ENCODE results near the gene CNOT6. TPM values are rescaled to one million over a fixed set of nuclear protein-coding genes. Genes with fewer than 3 reads are reported as not detected.
"Not testable (repeated sequence)": the region's sequence is repeated elsewhere in the genome, so short reads cannot be mapped to it uniquely, and the experiment has no call there.

CNOT6 gene
- total and polyA plus RNA-seq, 4 donors, result 6.2 to 17.6 (median 14.2) TPM

DNA sequence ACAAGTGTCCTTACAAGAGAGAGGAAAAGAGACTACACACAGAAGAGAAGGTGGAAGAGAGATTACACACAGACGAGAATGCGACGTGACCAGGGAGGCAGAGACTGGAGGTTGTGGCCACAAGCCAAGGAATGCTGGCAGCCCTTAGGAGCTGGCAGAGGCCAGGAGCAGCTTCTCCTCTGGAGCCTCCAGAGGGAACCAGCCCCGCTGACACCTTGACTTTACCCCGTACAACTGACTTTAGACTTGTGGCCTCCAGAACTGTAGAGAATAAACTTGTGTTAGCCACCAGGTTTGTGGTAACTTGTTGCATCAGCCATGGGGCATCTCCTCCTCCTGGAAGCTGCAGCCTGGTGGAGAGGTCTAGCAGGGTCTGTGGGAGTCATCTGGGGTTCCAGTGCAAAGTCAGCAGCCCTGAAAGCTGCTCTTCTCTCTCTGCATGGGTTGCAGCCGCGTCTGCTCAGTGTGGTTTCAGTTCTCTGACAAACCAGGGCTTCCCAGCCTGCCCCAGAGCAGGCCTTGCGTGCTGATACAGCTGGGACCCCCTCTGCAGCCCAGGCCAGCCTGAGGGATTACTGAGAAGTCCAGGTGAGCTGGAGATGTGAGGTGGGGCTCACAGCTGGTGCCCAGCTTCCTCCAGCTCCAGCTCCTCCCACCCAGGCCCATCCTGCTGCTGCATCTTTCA lies 30.8 kb upstream of the CNOT6 start:
- no peaks in the 10 kb centered on the region for H3K4me1 ChIP-seq (ENCODE audit: control insufficient read depth in 1 of 2, insufficient read depth in 2 of 2, low read length in 2 of 2)
- H3K36me3 ChIP-seq (ENCODE audit: control insufficient read depth in 1 of 2, insufficient read depth in 2 of 2, low read length in 1 of 2), result no peaks in the 10 kb centered on the region
- 66 to 67% methylated on average over 8 of the region's 8 CpGs for WGBS, 2 donors
- H3K27ac ChIP-seq (ENCODE audit: low read depth in 1 of 2, low read length in 2 of 2), result no peak overlapping the region
- peak in 1 of 2 donors; percentile 62 for DNase-seq
- H3K27me3 ChIP-seq (ENCODE audit: control insufficient read depth in 1 of 2, insufficient read depth in 2 of 2, low read length in 1 of 2), result no peaks in the 10 kb centered on the region
- peaks cover 1% of the 10 kb centered on the region for H3K9me3 ChIP-seq (ENCODE audit: control insufficient read depth, low read length)
- intact Hi-C loops (cut with DNase I), result no loop called here
- no peak overlapping the region for H3K4me3 ChIP-seq (ENCODE audit: low read length in 2 of 2)
- ATAC-seq (ENCODE audit: low FRiP score), result no peak

DNA sequence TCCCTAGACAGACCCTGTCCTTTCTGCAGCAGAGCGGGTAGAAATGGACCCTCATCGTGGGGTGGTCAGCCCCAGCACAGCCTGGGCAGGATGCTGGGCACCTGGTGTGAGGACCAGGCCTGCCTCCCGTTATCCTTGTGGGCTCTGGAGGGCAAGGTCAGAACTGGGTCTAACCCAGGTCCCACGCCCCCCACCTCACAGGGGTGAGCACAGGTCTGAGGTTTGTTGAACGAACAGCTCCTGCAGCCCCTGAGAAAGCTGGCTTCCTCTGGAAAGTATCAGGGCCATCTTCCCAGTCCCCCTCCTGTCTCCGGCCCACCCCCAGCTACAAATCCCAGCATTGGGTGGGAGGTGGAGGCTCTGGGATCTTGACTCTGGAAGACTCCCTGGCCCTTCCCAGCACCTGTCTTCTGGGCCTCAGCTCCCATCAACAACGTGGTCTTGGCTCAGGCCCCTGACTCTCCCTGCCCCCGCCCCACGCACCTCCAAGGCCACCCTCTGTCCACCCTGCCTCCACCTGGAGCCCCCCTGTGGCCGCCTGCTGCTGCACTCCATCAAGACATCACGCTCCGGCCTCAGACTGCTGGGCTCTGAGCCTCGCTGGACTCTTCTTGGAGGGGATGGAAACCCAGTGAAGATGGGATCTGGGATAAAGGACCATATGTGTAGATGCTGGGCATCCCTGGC lies 30.1 kb upstream of the CNOT6 start:
- no peak for ATAC-seq (ENCODE audit: low FRiP score)

DNA sequence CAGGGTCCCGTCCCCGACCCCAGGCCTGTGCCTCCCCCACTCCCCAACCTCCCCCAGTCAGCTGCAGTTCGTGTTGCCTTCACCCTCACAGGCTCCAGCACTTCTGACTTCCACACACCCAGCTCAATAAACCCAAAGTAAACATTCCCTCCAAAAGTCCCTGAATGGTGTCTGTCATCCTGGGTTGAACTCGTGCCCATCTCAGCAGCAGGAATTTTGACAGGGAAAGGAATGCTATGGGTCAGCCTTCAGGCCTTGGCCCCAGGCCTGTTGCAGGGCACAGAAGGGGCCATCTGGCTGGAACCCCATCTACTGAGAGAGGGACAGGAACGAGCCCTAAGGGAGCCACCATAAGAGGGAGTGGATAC lies 29.6 kb upstream of the CNOT6 start:
- Histone ChIP-seq H3K27me3 (ENCODE audit: control insufficient read depth in 1 of 2, insufficient read depth in 2 of 2, low read length in 1 of 2) (no peaks in the 10 kb centered on the region), H3K27ac (ENCODE audit: low read depth in 1 of 2, low read length in 2 of 2) (no peak overlapping the region), H3K4me3 (ENCODE audit: low read length in 2 of 2) (no peak overlapping the region), H3K36me3 (ENCODE audit: control insufficient read depth in 1 of 2, insufficient read depth in 2 of 2, low read length in 1 of 2) (no peaks in the 10 kb centered on the region), H3K9me3 (ENCODE audit: control insufficient read depth, low read length) (peaks cover 1% of the 10 kb centered on the region), H3K4me1 (ENCODE audit: control insufficient read depth in 1 of 2, insufficient read depth in 2 of 2, low read length in 2 of 2) (no peaks in the 10 kb centered on the region)
- ATAC-seq (ENCODE audit: low FRiP score) (no peak), DNase-seq (peak in 1 of 2 donors; percentile 21)
- WGBS, 2 donors, result 56 to 65% methylated on average over 5 of the region's 5 CpGs
- intact Hi-C loops (cut with DNase I), result no loop called here

More for the DNA sequence above, 30.1 kb upstream of the CNOT6 start:
- H3K4me3 ChIP-seq (ENCODE audit: low read length in 2 of 2), result no peak overlapping the region
- DNase-seq, result peak in 1 of 2 donors; percentile 61
- no peaks in the 10 kb centered on the region for H3K27me3 ChIP-seq (ENCODE audit: control insufficient read depth in 1 of 2, insufficient read depth in 2 of 2, low read length in 1 of 2)
- 70 to 83% methylated on average over 13 of the region's 13 CpGs for whole genome bisulfite sequencing, 2 donors
- no peak overlapping the region for H3K27ac ChIP-seq (ENCODE audit: low read depth in 1 of 2, low read length in 2 of 2)
- peaks cover 1% of the 10 kb centered on the region for H3K9me3 ChIP-seq (ENCODE audit: control insufficient read depth, low read length)
- no peaks in the 10 kb centered on the region for H3K36me3 ChIP-seq (ENCODE audit: control insufficient read depth in 1 of 2, insufficient read depth in 2 of 2, low read length in 1 of 2)
- H3K4me1 ChIP-seq (ENCODE audit: control insufficient read depth in 1 of 2, insufficient read depth in 2 of 2, low read length in 2 of 2), result no peaks in the 10 kb centered on the region
- intact Hi-C loops (cut with DNase I), result no loop called here

DNA sequence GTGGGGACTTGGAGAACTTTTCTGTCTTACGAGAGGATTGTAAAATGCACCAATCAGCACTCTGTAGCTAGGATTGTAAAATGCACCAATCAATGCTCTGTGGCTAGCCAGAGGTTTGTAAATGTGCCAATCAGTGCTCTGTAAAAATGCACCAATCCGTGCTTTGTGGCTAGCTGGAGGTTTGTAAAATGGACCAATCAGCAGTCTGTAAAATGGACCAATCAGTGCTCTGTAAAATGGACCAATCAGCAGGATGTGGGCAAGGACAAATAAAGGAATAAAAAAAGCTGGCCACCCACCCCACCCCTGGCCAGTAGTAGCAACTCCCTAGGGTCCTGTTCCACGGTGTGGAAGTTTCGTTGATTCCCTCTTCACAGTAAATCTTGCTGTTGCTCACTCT lies 29.1 kb upstream of the CNOT6 start:
- H3K27ac ChIP-seq (ENCODE audit: low read depth in 1 of 2, low read length in 2 of 2); intact Hi-C loops (cut with DNase I): not testable (repeated sequence)

DNA sequence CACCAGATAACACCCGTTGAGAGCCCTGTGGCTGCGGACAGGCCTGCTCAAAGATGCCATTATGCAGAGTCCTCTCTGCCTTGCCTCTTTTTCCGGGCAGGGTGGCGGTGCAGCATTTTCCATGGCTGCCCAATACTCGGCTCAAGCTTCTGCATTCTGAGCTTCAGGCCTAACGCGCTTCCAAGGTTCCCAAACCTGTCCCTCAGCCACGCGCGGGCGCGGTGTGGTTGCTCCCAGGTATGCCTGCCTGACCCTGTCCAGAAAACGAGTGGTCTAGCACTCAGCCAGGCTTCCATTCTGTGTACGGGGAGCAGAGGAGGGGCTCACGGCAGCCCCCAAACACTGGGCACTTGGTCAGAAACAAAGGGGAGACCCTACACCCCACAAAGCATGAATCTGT lies 27.9 kb upstream of the CNOT6 start:
- H3K36me3 ChIP-seq (ENCODE audit: control insufficient read depth in 1 of 2, insufficient read depth in 2 of 2, low read length in 1 of 2), result no peaks in the 10 kb centered on the region
- intact Hi-C loops (cut with DNase I), result no loop called here
- DNase-seq, result peak in 1 of 2 donors; percentile 72
- H3K27ac ChIP-seq (ENCODE audit: low read depth in 1 of 2, low read length in 2 of 2), result no peak overlapping the region
- no peak overlapping the region for H3K4me3 ChIP-seq (ENCODE audit: low read length in 2 of 2)
- WGBS, 2 donors, result 90 to 91% methylated on average over 15 of the region's 15 CpGs
- no peak for ATAC-seq (ENCODE audit: low FRiP score)
- H3K9me3 ChIP-seq (ENCODE audit: control insufficient read depth, low read length), result peaks cover 1% of the 10 kb centered on the region
- no peaks in the 10 kb centered on the region for H3K27me3 ChIP-seq (ENCODE audit: control insufficient read depth in 1 of 2, insufficient read depth in 2 of 2, low read length in 1 of 2)
- no peaks in the 10 kb centered on the region for H3K4me1 ChIP-seq (ENCODE audit: control insufficient read depth in 1 of 2, insufficient read depth in 2 of 2, low read length in 2 of 2)

More for the DNA sequence above, 29.1 kb upstream of the CNOT6 start:
- H3K4me3 ChIP-seq (ENCODE audit: low read length in 2 of 2); DNase-seq; H3K9me3 ChIP-seq (ENCODE audit: control insufficient read depth, low read length); H3K27me3 ChIP-seq (ENCODE audit: control insufficient read depth in 1 of 2, insufficient read depth in 2 of 2, low read length in 1 of 2); ATAC-seq (ENCODE audit: low FRiP score); H3K4me1 ChIP-seq (ENCODE audit: control insufficient read depth in 1 of 2, insufficient read depth in 2 of 2, low read length in 2 of 2); H3K36me3 ChIP-seq (ENCODE audit: control insufficient read depth in 1 of 2, insufficient read depth in 2 of 2, low read length in 1 of 2): not testable (repeated sequence)
- WGBS, 2 donors, result 95% methylated on average over 4 of the region's 4 CpGs

DNA sequence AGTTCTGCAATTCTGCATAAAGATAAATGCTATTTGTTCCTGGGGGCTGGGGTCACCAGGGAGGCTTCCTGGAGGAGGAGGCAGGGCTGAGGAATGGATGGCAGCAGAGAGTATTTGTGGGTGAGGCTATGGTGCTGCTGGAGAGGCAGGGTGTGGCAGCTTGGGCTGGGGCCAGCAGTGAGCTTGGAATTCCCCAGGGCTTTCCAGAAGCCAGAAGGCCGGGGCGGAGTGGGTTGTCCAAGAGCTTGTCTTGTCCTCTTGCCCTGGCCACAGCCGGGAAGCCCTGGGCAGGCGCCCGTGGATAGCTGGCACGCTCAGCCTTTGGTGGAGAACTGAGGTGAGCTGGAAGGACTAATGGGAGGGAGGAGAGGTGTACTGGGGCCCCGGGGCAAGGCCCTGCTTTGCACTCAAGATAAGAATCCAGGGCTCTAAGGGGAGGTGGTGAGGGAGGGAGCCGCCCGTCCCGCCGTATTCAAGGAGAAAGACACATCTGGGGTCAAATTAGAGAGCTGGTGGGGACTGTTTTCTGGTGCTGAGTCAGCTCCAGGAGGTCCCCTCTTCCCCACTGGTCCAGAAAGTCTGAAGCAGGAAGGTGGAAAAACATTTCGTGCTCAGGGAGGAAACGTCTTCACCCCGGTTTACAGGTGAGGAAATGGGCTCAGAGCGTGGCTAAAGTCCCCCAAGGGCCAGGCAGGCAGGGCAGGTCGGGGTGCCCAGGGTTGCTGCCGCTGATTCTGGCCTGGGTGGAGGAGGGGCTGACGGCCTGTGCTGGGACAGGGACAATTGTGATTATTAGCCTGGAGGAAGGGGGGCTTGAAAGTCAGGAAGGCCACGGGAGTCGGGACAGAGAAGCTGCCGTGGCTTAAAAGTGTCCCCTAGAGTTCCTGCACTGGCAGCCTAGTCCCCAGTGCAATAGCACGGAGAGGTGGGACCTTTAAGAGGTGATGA lies 26.9 kb upstream of the CNOT6 start:
- ATAC-seq (ENCODE audit: low FRiP score) (no peak), DNase-seq (peak in 1 of 2 donors; percentile 75)
- Histone ChIP-seq H3K4me1 (ENCODE audit: control insufficient read depth in 1 of 2, insufficient read depth in 2 of 2, low read length in 2 of 2) (no peaks in the 10 kb centered on the region), H3K9me3 (ENCODE audit: control insufficient read depth, low read length) (peaks cover 1% of the 10 kb centered on the region), H3K27me3 (ENCODE audit: control insufficient read depth in 1 of 2, insufficient read depth in 2 of 2, low read length in 1 of 2) (no peaks in the 10 kb centered on the region), H3K27ac (ENCODE audit: low read depth in 1 of 2, low read length in 2 of 2) (no peak overlapping the region), H3K36me3 (ENCODE audit: control insufficient read depth in 1 of 2, insufficient read depth in 2 of 2, low read length in 1 of 2) (no peaks in the 10 kb centered on the region), H3K4me3 (ENCODE audit: low read length in 2 of 2) (no peak overlapping the region)
- intact Hi-C loops (cut with DNase I), result no loop called here
- 71 to 72% methylated on average over 22 of the region's 22 CpGs for WGBS, 2 donors

DNA sequence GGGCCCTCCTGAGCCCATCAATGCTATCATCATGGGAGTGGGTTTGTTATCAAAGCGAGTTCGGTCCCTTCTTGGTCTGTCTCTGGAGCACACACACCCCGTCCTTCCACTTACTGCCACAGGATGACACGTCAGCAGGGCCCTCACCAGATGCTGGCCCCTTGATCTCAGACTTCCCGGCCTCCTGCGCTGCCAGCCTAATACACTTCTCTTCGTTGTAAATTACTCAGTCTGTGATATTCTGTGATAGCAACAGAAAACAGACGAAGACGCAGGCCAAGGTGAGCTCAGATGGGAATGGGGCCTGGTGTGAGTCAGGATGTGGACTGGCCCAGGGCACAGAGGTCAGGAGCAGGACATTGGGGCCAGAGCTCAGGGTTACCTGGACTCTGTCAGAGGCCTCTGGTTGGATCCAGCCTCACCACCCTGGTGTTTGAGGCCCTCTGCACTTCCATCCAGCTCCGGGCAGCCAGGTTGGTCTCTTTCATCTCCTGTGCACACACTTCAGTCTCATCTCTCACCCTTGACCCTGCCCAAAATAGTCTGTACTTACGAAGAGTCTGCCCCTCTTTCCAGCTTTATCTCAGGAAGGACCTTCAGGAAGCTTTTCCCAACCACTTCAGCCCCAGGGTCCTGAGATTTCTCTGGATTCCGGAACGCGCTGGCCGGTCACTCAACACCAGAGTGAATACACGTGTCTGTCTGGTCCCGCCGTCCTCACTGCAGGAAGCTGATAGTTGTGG lies 26.0 kb upstream of the CNOT6 start:
- no peak for ATAC-seq (ENCODE audit: low FRiP score)
- intact Hi-C loops (cut with DNase I), result no loop called here
- H3K4me3 ChIP-seq (ENCODE audit: low read length in 2 of 2), result no peak overlapping the region
- no peaks in the 10 kb centered on the region for H3K36me3 ChIP-seq (ENCODE audit: control insufficient read depth in 1 of 2, insufficient read depth in 2 of 2, low read length in 1 of 2)
- H3K27me3 ChIP-seq (ENCODE audit: control insufficient read depth in 1 of 2, insufficient read depth in 2 of 2, low read length in 1 of 2), result no peaks in the 10 kb centered on the region
- H3K9me3 ChIP-seq (ENCODE audit: control insufficient read depth, low read length), result peaks cover under 1% of the 10 kb centered on the region
- peak in 1 of 2 donors; percentile 57 for DNase-seq
- no peaks in the 10 kb centered on the region for H3K4me1 ChIP-seq (ENCODE audit: control insufficient read depth in 1 of 2, insufficient read depth in 2 of 2, low read length in 2 of 2)
- no peak overlapping the region for H3K27ac ChIP-seq (ENCODE audit: low read depth in 1 of 2, low read length in 2 of 2)
- 89 to 92% methylated on average over 18 of the region's 18 CpGs for WGBS, 2 donors
